Keratinocyte (primary cell): ENCODE measurements around the gene SRGAP3. TPM values are rescaled to one million over a fixed set of nuclear protein-coding genes. Genes with fewer than 3 reads are reported as not detected.

Experiments
- DNase-seq: peaks from one replicate; pipeline ENCODE4 v3.0.0-alpha.2; 2011; ENCODE audit warnings: low read depth, missing footprints, low spot score
- FAIRE-seq: peaks from 2 replicates; lab custom pipeline; 2011; peaks lifted over from hg19 to GRCh38; lab: Jason Lieb, UNC
- H2AFZ ChIP-seq: 2 replicates; pipeline ENCODE4 v1.6.0; 2012; ENCODE audit warnings: low read length, control low read depth, inconsistent platforms; ENCODE audit not compliant: control insufficient read depth
- H3K27ac ChIP-seq: 2 replicates; pipeline ENCODE4 v1.5.1; 2011; ENCODE audit warnings: low read length; ENCODE audit not compliant: control insufficient read depth, insufficient read depth
- H3K27me3 ChIP-seq: 3 replicates; pipeline ENCODE4 v1.6.0; 2011; ENCODE audit warnings: low read length; ENCODE audit not compliant: control insufficient read depth, insufficient read depth; ENCODE audit errors: extremely low read depth
- H3K36me3 ChIP-seq, 2 experiments: 2 replicates in 1 of 2; 3 replicates in 1 of 2; pipeline ENCODE4 v1.5.1; 2011; ENCODE audit warnings: low read length in 2 of 2, mild to moderate bottlenecking in 1 of 2; ENCODE audit not compliant: control insufficient read depth in 2 of 2, insufficient read depth in 2 of 2; ENCODE audit errors: extremely low read depth in 1 of 2
- H3K4me1 ChIP-seq: 3 replicates; pipeline ENCODE4 v1.5.1; 2011; ENCODE audit warnings: low read length; ENCODE audit not compliant: control insufficient read depth, insufficient read depth; ENCODE audit errors: extremely low read depth
- H3K4me2 ChIP-seq: 3 replicates; pipeline ENCODE4 v1.6.0; 2011; ENCODE audit warnings: low read depth, low read length; ENCODE audit not compliant: control insufficient read depth, insufficient read depth; ENCODE audit errors: extremely low read depth
- H3K4me3 ChIP-seq, 3 experiments: fragments of 200-600 bp in 1 of 3; sonication (generic) in 1 of 3; 2 replicates in 2 of 3; 3 replicates in 1 of 3; pipeline ENCODE4 v1.5.1; 2011 to 2016; ENCODE audit warnings: low read length in 3 of 3, mild to moderate bottlenecking in 3 of 3, control low read depth in 2 of 3, inconsistent platforms in 1 of 3, low read depth in 1 of 3, mixed read lengths in 1 of 3, mixed run types in 1 of 3, moderate library complexity in 1 of 3; ENCODE audit not compliant: control insufficient read depth in 2 of 3, insufficient read depth in 2 of 3; ENCODE audit errors: extremely low read depth in 1 of 3
- H3K79me2 ChIP-seq: 2 replicates; pipeline ENCODE4 v1.6.0; 2012; ENCODE audit warnings: low read length; ENCODE audit not compliant: control insufficient read depth, insufficient read depth
- H3K9ac ChIP-seq: 3 replicates; pipeline ENCODE4 v1.6.0; 2011; ENCODE audit warnings: low read length; ENCODE audit not compliant: control insufficient read depth, insufficient read depth; ENCODE audit errors: extremely low read depth
- H3K9me1 ChIP-seq: 3 replicates; pipeline ENCODE4 v1.6.0; 2011; ENCODE audit warnings: low read length; ENCODE audit not compliant: control insufficient read depth, insufficient read depth; ENCODE audit errors: extremely low read depth
- H3K9me3 ChIP-seq: 2 replicates; pipeline ENCODE4 v1.5.1; 2012; ENCODE audit warnings: low read depth, low read length; ENCODE audit not compliant: control insufficient read depth
- H4K20me1 ChIP-seq: 3 replicates; pipeline ENCODE4 v1.6.0; 2011; ENCODE audit warnings: low read length; ENCODE audit not compliant: control insufficient read depth, insufficient read depth; ENCODE audit errors: extremely low read depth
- CTCF ChIP-seq, 3 experiments: IDR thresholded peaks in 1 of 3; conservative IDR thresholded peaks in 1 of 3; optimal IDR thresholded peaks in 1 of 3; 2 replicates in 2 of 3; 3 replicates in 1 of 3; pipeline versions ENCODE3 to v1.5.1; 2011; ENCODE audit warnings: low read length in 3 of 3, mild to moderate bottlenecking in 3 of 3, moderate library complexity in 2 of 3, control low read depth in 1 of 3, inconsistent platforms in 1 of 3; ENCODE audit not compliant: insufficient read depth in 2 of 3; ENCODE audit errors: extremely low read depth in 1 of 3
- EZH2 ChIP-seq: IDR thresholded peaks from one replicate; pipeline ENCODE4 v1.6.1; 2012; ENCODE audit warnings: inconsistent platforms, mild to moderate bottlenecking, low read length, moderate library complexity
- dilution Hi-C: fragments of 300-500 bp; cut with MboI; formaldehyde crosslinking; loops from one replicate; pipeline ENCODE4 v1.7.0; 2020; ENCODE audit warnings: low sequenced_read_pairs; ENCODE audit not compliant: extremely low pct_ligation_motif_present
- polyA plus RNA-seq, 5 experiments: library from polyadenylated mRNA; depleted of rRNA in 3 of 5; stranded (reverse) in 3 of 5; stranded (forward) in 1 of 5; unstranded in 1 of 5; fragments of >200 nt; gene quantifications; 1 replicate in 1 of 5; 2 replicates in 3 of 5; 3 replicates in 1 of 5; pipeline versions ENCODE4 v1.2.1 to v1.2.3, GENCODE V29; 2011 to 2012; ENCODE audit warnings: missing spikeins in 2 of 5, low read depth in 1 of 5, low replicate concordance in 1 of 5

The SRGAP3 gene
- polyA plus RNA-seq, 1 donor (not counting 4 experiments of a cell fraction or from before 2014, with no cell fraction given): 7.2 TPM

DNA sequence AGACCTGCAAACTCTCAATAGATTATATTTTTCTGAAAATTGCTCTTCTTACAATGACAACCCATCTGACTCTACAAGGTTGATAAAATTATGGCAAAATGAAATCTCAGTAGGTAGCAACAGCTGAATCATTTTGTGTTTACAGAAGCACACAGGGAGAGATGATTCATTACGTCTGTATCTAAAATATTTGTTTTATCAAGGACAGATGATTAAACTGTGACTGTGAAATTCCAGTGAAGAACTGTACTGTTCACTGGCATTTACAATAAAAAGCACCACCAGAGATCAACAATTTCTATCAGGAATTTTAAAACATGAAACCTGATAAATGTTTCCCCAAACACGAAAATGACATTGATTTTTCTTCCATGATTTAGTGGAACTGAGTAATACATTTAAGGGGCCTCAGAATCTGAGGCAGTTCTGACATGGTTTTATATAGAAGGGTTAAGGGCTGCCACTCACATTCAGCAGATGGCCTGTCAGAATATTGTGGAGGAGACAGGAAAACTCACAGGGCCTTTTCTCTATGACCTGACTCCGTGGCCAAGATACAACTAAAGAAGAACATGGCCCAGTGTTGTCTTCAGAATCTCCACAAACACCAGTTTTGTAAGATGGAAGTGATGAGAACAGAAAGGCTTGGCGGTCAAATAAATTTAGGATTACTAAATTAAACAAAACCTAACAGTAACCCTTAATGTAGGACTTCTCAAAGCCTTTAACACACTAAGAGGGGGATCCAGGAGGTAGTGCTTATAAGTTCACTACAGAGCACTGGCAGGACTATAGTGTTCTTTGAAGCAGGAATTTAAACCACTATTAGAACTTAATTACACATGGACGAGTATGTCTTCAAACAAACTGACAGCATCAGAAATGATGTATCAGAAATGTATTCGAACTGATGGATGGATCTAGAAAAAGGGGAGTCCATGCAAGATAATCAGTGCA, 312.1 kb downstream of the SRGAP3 start:
- Histone ChIP-seq H4K20me1 (no peaks in the 10 kb centered on the region), H3K36me3 (peaks cover 1 to 14% of the 10 kb centered on the region in 2 experiments), H3K9me1 (no peaks in the 10 kb centered on the region), H3K4me2 (peak overlapping the region; percentile 77), H3K9me3 (no peaks in the 10 kb centered on the region), H3K27ac (peak overlapping the region; percentile 68), H2AFZ (no peak overlapping the region), H3K27me3 (no peaks in the 10 kb centered on the region), H3K9ac (peak overlapping the region; percentile 37), H3K79me2 (no peaks in the 10 kb centered on the region), H3K4me3 (peak overlapping the region in 2 of 3 experiments; percentile 5 to 30), H3K4me1 (peaks cover 20% of the 10 kb centered on the region)
- TF ChIP-seq EZH2 (no peak), CTCF (optimal IDR thresholded peaks at IDR 0.05 in 1 of 3, IDR thresholded peaks at IDR 0.05 in 1 of 3, conservative IDR thresholded peaks at IDR 0.05 in 1 of 3; ENCODE audit: extremely low read depth in 1 of 3, insufficient read depth in 2 of 3, low read length in 3 of 3) (no peak)
- DNase-seq (no peak), FAIRE-seq (peak; percentile 68)
- dilution Hi-C loops: no loop called here

- Histone ChIP-seq H3K9me3 (no peaks in the 10 kb centered on the region), H3K27ac (no peak overlapping the region), H3K36me3 (peaks cover 0 to 7% of the 10 kb centered on the region in 2 experiments), H3K4me2 (no peak overlapping the region), H4K20me1 (no peaks in the 10 kb centered on the region), H3K9me1 (no peaks in the 10 kb centered on the region), H2AFZ (no peak overlapping the region), H3K9ac (no peak overlapping the region), H3K4me1 (peaks cover 11% of the 10 kb centered on the region), H3K79me2 (no peaks in the 10 kb centered on the region), H3K27me3 (no peaks in the 10 kb centered on the region), H3K4me3 (no peak overlapping the region)
- TF ChIP-seq CTCF (optimal IDR thresholded peaks at IDR 0.05 in 1 of 3, IDR thresholded peaks at IDR 0.05 in 1 of 3, conservative IDR thresholded peaks at IDR 0.05 in 1 of 3; ENCODE audit: extremely low read depth in 1 of 3, insufficient read depth in 2 of 3, low read length in 3 of 3) (no peak), EZH2 (no peak)
- FAIRE-seq (no peak), DNase-seq (no peak)
- dilution Hi-C loops: no loop called here
These were observed 316.9 kb downstream of the SRGAP3 start for GRCh38 chr3:8932507-8932906.
